Fibroblast of lung (primary cell): ENCODE results near the gene NCK2. TPM values are rescaled to one million over a fixed set of nuclear protein-coding genes. Genes with fewer than 3 reads are reported as not detected.

Source experiments
- DNase-seq, 2 donors: peaks; one replicate each; pipeline versions ENCODE4 v3.0.0 to v3.0.0-alpha.2; 2010; ENCODE audit warnings: low read depth in 2 of 2
- H2AFZ ChIP-seq: 2 replicates; pipeline ENCODE4 v1.5.1; 2012; ENCODE audit warnings: low read length, control low read depth, inconsistent platforms
- H3K27ac ChIP-seq: 2 replicates; pipeline ENCODE4 v1.5.1; 2011; ENCODE audit warnings: low read length, control low read depth; ENCODE audit not compliant: insufficient read depth
- H3K27me3 ChIP-seq: 2 replicates; pipeline ENCODE4 v1.5.1; 2011; ENCODE audit warnings: mild to moderate bottlenecking, low read length; ENCODE audit not compliant: control insufficient read depth, insufficient read depth
- H3K36me3 ChIP-seq: 2 replicates; pipeline ENCODE4 v1.5.1; 2011; ENCODE audit warnings: low read length; ENCODE audit not compliant: control insufficient read depth, insufficient read depth
- H3K4me1 ChIP-seq: 2 replicates; pipeline ENCODE4 v1.5.1; 2011; ENCODE audit warnings: low read length; ENCODE audit not compliant: control insufficient read depth, insufficient read depth; ENCODE audit errors: extremely low read depth
- H3K4me2 ChIP-seq: 2 replicates; pipeline ENCODE4 v1.5.1; 2011; ENCODE audit warnings: low read length, control low read depth; ENCODE audit not compliant: insufficient read depth; ENCODE audit errors: extremely low read depth
- H3K4me3 ChIP-seq, 4 experiments: fragments of 200-600 bp in 1 of 4; sonication (generic) in 1 of 4; replicated peaks in 1 of 4; 2 replicates each; pipeline ENCODE4 v1.5.1; 2011 to 2016; ENCODE audit warnings: low read length in 4 of 4, low read depth in 3 of 4, mild to moderate bottlenecking in 3 of 4, control low read depth in 2 of 4, inconsistent platforms in 1 of 4, mixed read lengths in 1 of 4; ENCODE audit not compliant: insufficient read depth in 1 of 4; ENCODE audit errors: control extremely low read depth in 1 of 4
- H3K79me2 ChIP-seq: 2 replicates; pipeline ENCODE4 v1.5.1; 2012; ENCODE audit warnings: mild to moderate bottlenecking, low read length, inconsistent platforms; ENCODE audit not compliant: control insufficient read depth, insufficient read depth
- H3K9ac ChIP-seq: 2 replicates; pipeline ENCODE4 v1.5.1; 2011; ENCODE audit warnings: mild to moderate bottlenecking, low read length, control low read depth; ENCODE audit not compliant: insufficient read depth
- H3K9me3 ChIP-seq: 2 replicates; pipeline ENCODE4 v1.5.1; 2012; ENCODE audit warnings: low read depth, low read length; ENCODE audit not compliant: control insufficient read depth, insufficient read depth
- H4K20me1 ChIP-seq: 2 replicates; pipeline ENCODE4 v1.5.1; 2011; ENCODE audit warnings: low read length; ENCODE audit not compliant: control insufficient read depth, insufficient read depth; ENCODE audit errors: extremely low read depth
- CTCF ChIP-seq, 2 donors: IDR thresholded peaks in 1 of 2; conservative IDR thresholded peaks in 1 of 2; 1 replicate in 1 of 2; 2 replicates in 1 of 2; pipeline ENCODE4 v1.5.1; 2011 to 2012; ENCODE audit warnings: low read length in 2 of 2, control low read depth in 1 of 2, inconsistent platforms in 1 of 2, low read depth in 1 of 2, mild to moderate bottlenecking in 1 of 2
- EZH2 ChIP-seq: IDR thresholded peaks from 2 replicates; pipeline ENCODE4 v1.5.1; 2012; ENCODE audit warnings: low read length, control low read depth, mild to moderate bottlenecking; ENCODE audit errors: missing control alignments
- polyA plus RNA-seq, 2 donors: library from polyadenylated mRNA; depleted of rRNA in 1 of 2; stranded (reverse) in 1 of 2; unstranded in 1 of 2; fragments of >200 nt; gene quantifications; 2 replicates each; pipeline ENCODE4 v1.2.1, GENCODE V29; 2011 to 2012; ENCODE audit warnings: missing spikeins in 1 of 2
- total RNA-seq: library from RNA; depleted of rRNA; stranded (reverse); fragments of >200 nt; gene quantifications from 2 replicates; pipeline ENCODE4 v1.2.1, GENCODE V29; 2014

The NCK2 gene
- total and polyA plus RNA-seq, 2 donors (not counting 1 experiment from before 2014, with no cell fraction given) = 25.4 to 51.3 TPM

GRCh38 chr2:105903051-105903674, 158.5 kb downstream of the NCK2 start:
- no peak overlapping the region for H3K4me3 ChIP-seq
- H2AFZ ChIP-seq = no peak overlapping the region
- no peak overlapping the region for H3K27ac ChIP-seq
- H3K79me2 ChIP-seq = no peaks in the 10 kb centered on the region
- no peak for DNase-seq
- no peaks in the 10 kb centered on the region for H3K9me3 ChIP-seq
- no peak overlapping the region for H3K9ac ChIP-seq
- no peaks in the 10 kb centered on the region for H4K20me1 ChIP-seq
- no peaks in the 10 kb centered on the region for H3K27me3 ChIP-seq
- TF ChIP-seq CTCF (conservative IDR thresholded peaks at IDR 0.05 in 1 of 2, IDR thresholded peaks at IDR 0.05 in 1 of 2; ENCODE audit: low read depth in 1 of 2, low read length in 2 of 2) (no peak), EZH2 (no peak)
- H3K4me2 ChIP-seq = no peak overlapping the region
- H3K36me3 ChIP-seq = no peaks in the 10 kb centered on the region
- no peaks in the 10 kb centered on the region for H3K4me1 ChIP-seq

GRCh38 chr2:105904938-105905337, 160.2 kb downstream of the NCK2 start:
- no peak overlapping the region for H2AFZ ChIP-seq
- no peak for DNase-seq
- TF ChIP-seq EZH2 (no peak), CTCF (conservative IDR thresholded peaks at IDR 0.05 in 1 of 2, IDR thresholded peaks at IDR 0.05 in 1 of 2; ENCODE audit: low read depth in 1 of 2, low read length in 2 of 2) (no peak)
- no peak overlapping the region for H3K27ac ChIP-seq
- no peaks in the 10 kb centered on the region for H3K27me3 ChIP-seq
- no peak overlapping the region for H3K4me2 ChIP-seq
- H3K36me3 ChIP-seq = no peaks in the 10 kb centered on the region
- H4K20me1 ChIP-seq = no peaks in the 10 kb centered on the region
- H3K79me2 ChIP-seq = no peaks in the 10 kb centered on the region
- no peaks in the 10 kb centered on the region for H3K9me3 ChIP-seq
- H3K4me1 ChIP-seq = no peaks in the 10 kb centered on the region
- H3K9ac ChIP-seq = no peak overlapping the region
- no peak overlapping the region for H3K4me3 ChIP-seq

- H2AFZ ChIP-seq = no peak overlapping the region
- no peak overlapping the region for H3K4me2 ChIP-seq
- no peaks in the 10 kb centered on the region for H3K36me3 ChIP-seq
- H3K9me3 ChIP-seq = no peaks in the 10 kb centered on the region
- H3K9ac ChIP-seq = no peak overlapping the region
- H3K79me2 ChIP-seq = no peaks in the 10 kb centered on the region
- no peaks in the 10 kb centered on the region for H3K4me1 ChIP-seq
- no peaks in the 10 kb centered on the region for H4K20me1 ChIP-seq
- TF ChIP-seq CTCF (conservative IDR thresholded peaks at IDR 0.05 in 1 of 2, IDR thresholded peaks at IDR 0.05 in 1 of 2; ENCODE audit: low read depth in 1 of 2, low read length in 2 of 2) (no peak), EZH2 (no peak)
- H3K27ac ChIP-seq = no peak overlapping the region
- no peak overlapping the region for H3K4me3 ChIP-seq
- no peaks in the 10 kb centered on the region for H3K27me3 ChIP-seq
- no peak for DNase-seq
Measured at GRCh38 chr2:105906481-105906880, 161.8 kb downstream of the NCK2 start.
